MCF 10A (cell line): ENCODE data around the gene CNTNAP2. TPM values are rescaled to one million over a fixed set of nuclear protein-coding genes. Genes with fewer than 3 reads are reported as not detected.

Experiments
- BruUV-seq: library from RNA; stranded (reverse); fragments of 400-500 nt; replicated peaks from 2 replicates; lab custom pipeline; 2021; lab: Mats Ljungman, UMichigan
- CTCF ChIA-PET: fragments of 300-600 bp; sonication (Branson Sonifier 250); formaldehyde crosslinking; extraction: SDS; loops from one replicate; lab custom pipeline; 2021; ENCODE audit warnings: antibody characterized with exemption, inconsistent platforms; lab: Yijun Ruan, JAX
- POLR2A ChIA-PET: fragments of 300-600, 350-650 bp; sonication (Branson Sonifier 250); formaldehyde crosslinking; extraction: SDS; loops from one replicate; lab custom pipeline; 2020; ENCODE audit warnings: antibody characterized with exemption, inconsistent platforms; lab: Yijun Ruan, JAX
- DNase-seq: peaks from one replicate; pipeline ENCODE4 v3.0.0-alpha.2; 2018; ENCODE audit not compliant: unreplicated experiment
- H3K27ac Mint-ChIP-seq: one replicate; pipeline ENCODE4 v1.8.0; 2022; ENCODE audit warnings: mild to moderate bottlenecking, low read depth, mixed read lengths; ENCODE audit not compliant: unreplicated experiment
- H3K27me3 Mint-ChIP-seq: one replicate; pipeline ENCODE4 v1.8.0; 2022; ENCODE audit warnings: mixed read lengths; ENCODE audit not compliant: insufficient read depth, unreplicated experiment
- H3K36me3 Mint-ChIP-seq: one replicate; pipeline ENCODE4 v1.8.0; 2022; ENCODE audit warnings: mild to moderate bottlenecking, moderate library complexity, mixed read lengths; ENCODE audit not compliant: insufficient read depth, unreplicated experiment
- H3K4me1 Mint-ChIP-seq: one replicate; pipeline ENCODE4 v1.8.0; 2022; ENCODE audit warnings: mixed read lengths; ENCODE audit not compliant: insufficient read depth, unreplicated experiment
- H3K4me3 Mint-ChIP-seq: one replicate; pipeline ENCODE4 v1.8.0; 2022; ENCODE audit warnings: mild to moderate bottlenecking, moderate library complexity, mixed read lengths; ENCODE audit not compliant: unreplicated experiment
- H3K9me3 Mint-ChIP-seq: one replicate; pipeline ENCODE4 v1.8.0; 2022; ENCODE audit warnings: mixed read lengths; ENCODE audit not compliant: unreplicated experiment
- CTCF ChIP-seq: fragments of 200-600 bp; IDR thresholded peaks from one replicate; pipeline ENCODE4 v1.8.0; 2022; ENCODE audit warnings: antibody characterized with exemption, mild to moderate bottlenecking; ENCODE audit not compliant: unreplicated experiment
- intact Hi-C: fragments of 100-400 bp; cut with micrococcal nuclease; formaldehyde crosslinking; loops from 2 replicates; pipeline ENCODE4 v1.14.1; 2022
- total RNA-seq: library from RNA; stranded (reverse); gene quantifications from 2 replicates; pipeline ENCODE4 v1.2.3, GENCODE V29; 2022

The CNTNAP2 gene
- total RNA-seq, 1 experiment from 2014 or later: 1.1 TPM

- intact Hi-C loops: no loop called here
- POLR2A ChIA-PET: no interaction called here
- BruUV-seq: no TSS peak
- H3K27me3 Mint-ChIP-seq: peaks cover 81% of the 10 kb centered on the region
- no peak for TF ChIP-seq CTCF
- H3K36me3 Mint-ChIP-seq: no peaks in the 10 kb centered on the region
- CTCF ChIA-PET: interaction anchor here (0.6 kb wide), 1 partner anchor 29 kb away, joined by 3 read pairs; no protein-coding TSS in a partner anchor
- H3K4me3 Mint-ChIP-seq: no peak overlapping the region
- H3K4me1 Mint-ChIP-seq: no peaks in the 10 kb centered on the region
- no peak for DNase-seq
- H3K27ac Mint-ChIP-seq: no peak overlapping the region
- H3K9me3 Mint-ChIP-seq: no peaks in the 10 kb centered on the region
Measured at GRCh38 chr7:148209643-148210190, 2093.1 kb downstream of the CNTNAP2 start.

GRCh38 chr7:148210804-148211325 lies 2094.3 kb downstream of the CNTNAP2 start:
- Mint-ChIP-seq H3K4me1 (no peaks in the 10 kb centered on the region), H3K36me3 (no peaks in the 10 kb centered on the region), H3K4me3 (no peak overlapping the region), H3K27me3 (peaks cover 92% of the 10 kb centered on the region), H3K9me3 (no peaks in the 10 kb centered on the region), H3K27ac (no peak overlapping the region)
- intact Hi-C loops: no loop called here
- ChIA-PET CTCF (no interaction called here), POLR2A (no interaction called here)
- DNase-seq: no peak
- BruUV-seq: no TSS peak
- TF ChIP-seq CTCF: no peak

GRCh38 chr7:148211740-148212151 lies 2095.1 kb downstream of the CNTNAP2 start:
- Mint-ChIP-seq H3K4me3 (no peak overlapping the region), H3K4me1 (no peaks in the 10 kb centered on the region)
- no TSS peak for BruUV-seq

More at GRCh38 chr7:148211740-148212151, 2095.1 kb downstream of the CNTNAP2 start:
- Mint-ChIP-seq H3K9me3 (no peaks in the 10 kb centered on the region), H3K27me3 (peaks cover 95% of the 10 kb centered on the region), H3K36me3 (no peaks in the 10 kb centered on the region), H3K27ac (no peak overlapping the region)
- ChIA-PET CTCF (interaction anchor here (0.7 to 1.4 kb wide), 2 partner anchors 31 to 271 kb away, joined by 3 to 4 read pairs; no protein-coding TSS in a partner anchor), POLR2A (interaction anchor here (1.0 kb wide), 1 partner anchor 16 kb away, joined by 3 read pairs; no protein-coding TSS in a partner anchor)
- peak; percentile 4 for DNase-seq
- no peak for TF ChIP-seq CTCF
- intact Hi-C loops: no loop called here
